Chondrocyte (in vitro differentiated cells): Measurements from ENCODE around the gene YES1. TPM values are rescaled to one million over a fixed set of nuclear protein-coding genes. Genes with fewer than 3 reads are reported as not detected.

Source experiments
- DNase-seq: peaks from one replicate; pipeline ENCODE4 v3.0.0; 2021; ENCODE audit warnings: mixed read lengths, low spot score
- H3K27ac Mint-ChIP-seq: one replicate; pipeline ENCODE4 v1.8.0; 2021; ENCODE audit warnings: mild to moderate bottlenecking, moderate library complexity, mixed read lengths; ENCODE audit not compliant: unreplicated experiment
- H3K27me3 Mint-ChIP-seq: 2 replicates; pipeline ENCODE4 v1.8.0; 2021; ENCODE audit warnings: low read depth, mixed read lengths
- H3K36me3 Mint-ChIP-seq: 2 replicates; pipeline ENCODE4 v1.8.0; 2021; ENCODE audit warnings: low read depth, mixed read lengths
- H3K4me1 Mint-ChIP-seq: 2 replicates; pipeline ENCODE4 v1.8.0; 2021; ENCODE audit warnings: low read depth, mild to moderate bottlenecking, mixed read lengths
- H3K4me3 Mint-ChIP-seq: one replicate; pipeline ENCODE4 v1.8.0; 2021; ENCODE audit warnings: mild to moderate bottlenecking, moderate library complexity, mixed read lengths; ENCODE audit not compliant: unreplicated experiment
- H3K9me3 Mint-ChIP-seq: 2 replicates; pipeline ENCODE4 v1.8.0; 2021; ENCODE audit warnings: low read depth, mixed read lengths
- CTCF ChIP-seq: fragments of 200-600 bp; sonication (generic); IDR thresholded peaks from 2 replicates; pipeline ENCODE4 v1.5.0; 2021; ENCODE audit warnings: antibody characterized with exemption, mild to moderate bottlenecking, moderate library complexity
- total RNA-seq: library from RNA; stranded (reverse); gene quantifications from 3 replicates; pipeline ENCODE4 v1.2.1, GENCODE V29; 2021

The YES1 gene
- total RNA-seq, 1 donor from 2014 or later: 38.0 TPM

- no peak for TF ChIP-seq CTCF
- DNase-seq: no peak
- no peaks in the 10 kb centered on the region for H3K4me1 Mint-ChIP-seq
- H3K4me3 Mint-ChIP-seq: no peak overlapping the region
- H3K36me3 Mint-ChIP-seq: peaks cover 2% of the 10 kb centered on the region
- H3K9me3 Mint-ChIP-seq: no peaks in the 10 kb centered on the region
- no peaks in the 10 kb centered on the region for H3K27me3 Mint-ChIP-seq
- H3K27ac Mint-ChIP-seq: no peak overlapping the region
These were observed 115.0 kb downstream of the YES1 start for GRCh38 chr18:697012-697411.

DNA sequence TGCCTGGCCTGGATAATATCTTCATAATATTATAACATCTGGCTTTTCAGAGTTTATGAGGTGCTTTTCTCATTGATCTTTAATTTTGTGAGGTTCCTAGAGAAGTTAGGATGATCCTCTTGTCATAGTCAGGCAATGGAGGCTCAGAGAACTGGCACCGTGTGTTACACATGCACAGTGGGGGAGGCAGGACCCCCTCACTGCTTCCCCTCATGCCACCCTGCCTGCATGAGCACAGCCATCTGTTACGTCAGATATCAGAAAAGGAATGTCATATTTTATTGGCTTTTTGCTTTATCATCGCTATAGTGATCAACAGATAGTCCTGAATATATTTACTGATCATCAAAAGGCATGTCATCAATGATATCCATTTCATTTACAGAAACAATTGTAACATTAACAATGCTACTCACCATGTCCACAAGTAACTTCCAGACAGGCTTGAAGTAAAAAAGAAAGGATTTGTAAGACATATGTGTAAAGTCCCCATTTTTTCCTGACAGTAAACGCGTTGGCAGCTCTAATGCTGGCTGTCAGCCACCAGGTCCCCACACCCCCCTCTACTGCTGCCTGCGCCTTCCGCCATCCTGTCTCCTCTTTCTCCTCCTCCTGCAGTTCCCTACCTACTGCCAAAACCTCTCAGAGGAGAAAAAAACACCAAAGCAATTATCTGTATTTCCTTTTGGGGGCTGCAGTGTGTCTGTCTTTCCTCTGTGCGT is 118.4 kb downstream of the YES1 start:
- Mint-ChIP-seq H3K9me3 (no peaks in the 10 kb centered on the region), H3K27ac (no peak overlapping the region), H3K36me3 (peaks cover 4% of the 10 kb centered on the region), H3K27me3 (no peaks in the 10 kb centered on the region), H3K4me1 (no peaks in the 10 kb centered on the region), H3K4me3 (no peak overlapping the region)
- DNase-seq: no peak
- no peak for TF ChIP-seq CTCF

- no peak overlapping the region for H3K27ac Mint-ChIP-seq
- no peaks in the 10 kb centered on the region for H3K27me3 Mint-ChIP-seq
These were observed 119.2 kb downstream of the YES1 start for GRCh38 chr18:692824-693223.

GRCh38 chr18:688323-688722 is 123.7 kb downstream of the YES1 start:
- H3K36me3 Mint-ChIP-seq: peaks cover 5% of the 10 kb centered on the region
- DNase-seq: no peak
- H3K27ac Mint-ChIP-seq: no peak overlapping the region
- no peaks in the 10 kb centered on the region for H3K4me1 Mint-ChIP-seq
- no peaks in the 10 kb centered on the region for H3K9me3 Mint-ChIP-seq
- H3K27me3 Mint-ChIP-seq: no peaks in the 10 kb centered on the region
- TF ChIP-seq CTCF: no peak
- no peak overlapping the region for H3K4me3 Mint-ChIP-seq

More at GRCh38 chr18:692824-693223, 119.2 kb downstream of the YES1 start:
- Mint-ChIP-seq H3K4me1 (no peaks in the 10 kb centered on the region), H3K36me3 (peaks cover 4% of the 10 kb centered on the region), H3K9me3 (no peaks in the 10 kb centered on the region), H3K4me3 (no peak overlapping the region)
- no peak for DNase-seq
- TF ChIP-seq CTCF: no peak

GRCh38 chr18:686339-687111 is 125.5 kb downstream of the YES1 start:
- no peak overlapping the region for H3K27ac Mint-ChIP-seq
- no peak for TF ChIP-seq CTCF
- no peak overlapping the region for H3K4me3 Mint-ChIP-seq
- H3K9me3 Mint-ChIP-seq: no peaks in the 10 kb centered on the region
- H3K4me1 Mint-ChIP-seq: no peaks in the 10 kb centered on the region
- no peak for DNase-seq
- H3K27me3 Mint-ChIP-seq: no peaks in the 10 kb centered on the region
- peaks cover 7% of the 10 kb centered on the region for H3K36me3 Mint-ChIP-seq
